Stimulated activated CD4-positive, alpha-beta T cell treated with anti-CD3 and anti-CD28 coated beads, Interleukin-2, amount 100 ng/mL, for 4 hours (primary cell): ENCODE results near the gene C1orf21.

Experiments used
- DNase-seq: peaks from one replicate; pipeline ENCODE4 v3.0.0-alpha.2; 2020; ENCODE audit warnings: low read depth

Gene C1orf21

DNA sequence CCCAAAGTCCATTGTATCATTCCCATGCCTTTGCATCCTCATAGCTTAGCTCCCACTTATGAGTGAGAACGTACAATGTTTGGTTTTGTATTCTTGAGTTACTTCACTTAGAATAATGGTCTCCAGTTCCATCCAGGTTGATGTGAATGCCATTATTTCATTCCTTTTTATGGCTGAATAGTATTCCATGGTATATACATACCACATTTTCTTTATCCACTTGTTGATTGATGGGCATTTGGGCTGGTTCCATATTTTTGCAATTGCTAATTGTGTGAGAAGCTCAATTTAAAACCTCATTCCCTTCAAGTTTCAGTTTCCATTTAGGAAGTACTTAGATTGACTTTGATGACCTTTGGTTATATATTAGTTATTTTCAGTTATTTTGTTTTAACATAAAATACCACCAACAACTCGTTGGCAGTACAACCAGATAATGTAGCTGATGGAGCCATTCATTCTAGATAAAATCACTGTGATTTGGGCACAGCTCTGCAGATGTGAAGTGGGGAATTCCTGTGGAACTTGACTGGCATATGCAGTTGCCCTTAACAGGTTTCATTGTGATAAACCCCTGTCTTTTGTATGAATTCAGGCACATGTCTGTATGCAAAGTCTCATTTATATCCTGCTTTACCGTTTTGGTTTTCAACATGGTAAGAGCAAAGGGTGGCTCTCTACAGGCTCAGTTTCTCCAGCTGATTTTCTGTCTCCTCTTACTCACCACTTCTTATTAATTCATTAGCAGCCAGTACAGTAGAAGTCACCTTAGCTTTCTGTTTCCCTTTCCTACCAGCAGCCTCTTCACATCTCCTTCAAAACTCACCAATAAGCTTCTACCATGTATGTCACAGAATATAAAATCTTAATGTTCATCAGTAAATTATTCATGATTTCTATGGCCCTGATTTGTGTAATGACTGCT is 170.9 kb downstream of the C1orf21 start:
- DNase-seq: no peak

DNA sequence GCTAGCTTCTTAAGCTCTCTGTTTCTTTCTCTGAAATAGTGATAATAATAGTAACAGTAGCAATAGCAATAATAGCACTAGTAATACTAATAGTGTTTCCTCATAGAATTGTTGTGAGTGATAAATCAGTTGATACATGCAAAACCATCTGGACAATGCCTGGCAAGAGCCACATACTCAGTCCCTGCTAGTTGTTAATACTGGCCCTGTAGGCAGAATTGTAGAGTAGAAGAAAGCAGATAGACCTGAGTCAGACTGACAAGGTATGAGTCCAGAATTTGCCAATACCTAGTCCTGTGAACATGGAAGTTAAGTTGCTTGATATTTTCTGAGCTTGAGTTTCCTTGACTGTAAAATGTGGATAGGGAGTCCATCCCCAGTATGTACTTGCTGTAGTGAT is 171.9 kb downstream of the C1orf21 start:
- no peak for DNase-seq

DNA sequence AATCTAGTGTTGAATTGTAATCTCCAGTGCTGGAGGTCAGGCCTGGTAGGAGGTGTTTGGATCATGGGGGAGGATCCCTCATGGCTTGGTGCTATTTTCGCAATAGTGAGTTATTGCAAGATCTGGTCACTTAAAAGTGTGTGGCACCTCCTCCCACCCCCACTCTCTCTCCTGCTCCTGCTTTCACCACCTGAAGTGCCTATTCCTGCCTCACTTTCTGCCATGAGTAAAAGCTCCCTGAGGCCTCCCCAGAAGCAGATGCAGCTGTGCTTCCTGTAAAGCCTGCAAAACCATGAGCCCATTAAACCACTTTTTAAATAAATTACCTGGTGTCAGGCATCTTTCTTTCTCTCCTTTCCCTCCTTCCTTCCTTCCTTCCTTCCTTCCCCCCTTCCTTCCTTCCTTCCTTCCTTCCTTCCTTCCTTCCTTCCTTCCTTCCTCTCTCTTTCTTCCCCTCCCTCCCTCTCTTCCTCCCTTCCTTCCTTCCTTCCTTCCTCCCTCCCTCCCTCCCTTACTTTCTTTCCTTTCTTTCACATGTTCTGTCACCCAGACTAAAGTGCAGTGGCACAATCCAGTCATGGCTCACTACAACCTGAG is 172.4 kb downstream of the C1orf21 start:
- no peak for DNase-seq

DNA sequence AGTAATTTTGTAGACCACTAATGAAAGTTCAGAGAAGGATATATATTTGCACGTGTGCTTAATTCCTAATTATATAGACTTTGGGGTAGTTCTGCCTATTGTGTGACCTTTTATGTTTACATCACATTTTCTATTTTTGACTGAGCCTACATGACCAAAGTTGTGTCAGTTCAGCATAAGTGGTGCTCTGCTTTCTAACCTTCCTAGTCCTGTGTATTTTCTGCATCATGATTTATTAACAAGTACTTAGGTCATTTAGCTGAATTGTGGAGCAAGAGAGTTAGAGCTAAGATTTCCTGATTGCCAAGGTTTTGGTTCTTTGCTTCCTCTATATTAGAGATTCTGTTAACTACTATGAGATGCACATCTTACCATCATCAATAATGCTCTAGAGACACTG is 176.0 kb downstream of the C1orf21 start:
- no peak for DNase-seq

DNA sequence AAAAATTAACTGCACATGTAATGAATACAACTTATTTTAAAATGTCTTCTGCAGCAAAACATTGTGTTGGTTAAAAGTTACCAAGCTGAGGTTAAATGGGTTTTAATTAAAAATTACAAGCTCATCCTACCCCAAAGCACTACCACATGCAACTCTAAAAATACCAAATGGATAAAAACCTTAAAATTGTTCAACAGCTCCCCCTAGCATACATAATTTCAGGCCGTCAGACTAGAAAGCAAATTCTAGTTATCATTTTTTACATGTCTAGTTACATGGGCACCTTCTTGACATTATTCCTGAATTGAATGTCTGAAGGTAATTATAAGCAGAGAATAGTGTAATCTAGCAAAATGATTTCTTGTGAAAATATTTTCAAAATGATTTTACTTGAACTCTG is 176.5 kb downstream of the C1orf21 start:
- no peak for DNase-seq

DNA sequence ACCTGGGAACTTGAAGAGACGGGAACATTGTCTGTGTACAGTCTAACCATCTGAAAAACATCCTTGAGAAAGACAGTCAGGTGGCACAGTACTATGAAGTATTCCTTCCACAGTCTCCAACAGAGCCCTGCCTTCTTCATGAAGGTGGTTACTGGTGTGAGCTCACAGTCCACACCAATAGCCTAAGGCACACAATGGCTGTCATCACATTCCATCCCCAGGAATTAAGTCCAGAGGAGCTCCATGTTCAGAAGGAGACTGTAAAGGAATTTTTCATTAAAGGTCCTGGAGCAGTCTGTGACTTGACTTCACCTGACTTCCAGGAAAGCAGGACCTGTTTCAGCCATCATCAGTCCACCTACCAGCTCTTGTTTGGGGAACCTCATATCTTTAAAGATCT is 180.2 kb downstream of the C1orf21 start:
- DNase-seq: no peak

DNA sequence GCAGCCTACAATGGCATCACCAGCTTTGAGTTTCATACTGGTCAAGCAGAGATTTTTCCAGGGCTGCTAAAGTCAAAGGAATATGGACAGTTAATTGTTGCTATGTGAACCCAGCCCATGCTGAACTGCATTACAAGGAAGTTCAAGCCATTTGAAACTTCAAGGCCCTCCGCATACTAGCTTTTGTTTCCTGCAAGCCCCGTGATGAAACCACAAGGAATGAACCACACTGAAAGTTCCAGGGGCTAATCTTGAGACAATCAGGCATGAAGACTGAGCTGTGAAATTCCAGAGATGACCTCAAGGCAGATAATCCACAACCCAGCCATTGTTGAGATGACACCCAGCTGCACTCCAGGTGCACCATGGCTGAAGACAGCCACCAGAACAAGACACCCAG is 180.8 kb downstream of the C1orf21 start:
- no peak for DNase-seq

DNA sequence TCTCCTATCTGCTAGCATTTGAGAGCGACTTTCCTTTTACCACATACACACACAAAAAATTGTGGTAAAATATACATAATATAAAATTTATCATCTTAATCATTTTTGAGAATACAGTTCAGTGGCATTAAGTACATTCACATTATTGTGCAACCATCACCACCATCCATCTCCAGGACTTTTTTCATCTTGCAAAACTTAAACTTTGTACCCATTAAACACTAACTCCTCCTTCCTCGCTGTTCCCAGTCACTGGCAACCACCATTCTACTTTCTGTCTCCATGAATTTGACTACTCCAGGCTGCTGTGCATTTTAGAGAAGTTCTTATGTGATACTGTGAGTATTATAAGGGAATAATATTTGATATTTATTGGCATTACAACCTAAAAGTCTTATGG is 181.3 kb downstream of the C1orf21 start:
- DNase-seq: no peak

DNA sequence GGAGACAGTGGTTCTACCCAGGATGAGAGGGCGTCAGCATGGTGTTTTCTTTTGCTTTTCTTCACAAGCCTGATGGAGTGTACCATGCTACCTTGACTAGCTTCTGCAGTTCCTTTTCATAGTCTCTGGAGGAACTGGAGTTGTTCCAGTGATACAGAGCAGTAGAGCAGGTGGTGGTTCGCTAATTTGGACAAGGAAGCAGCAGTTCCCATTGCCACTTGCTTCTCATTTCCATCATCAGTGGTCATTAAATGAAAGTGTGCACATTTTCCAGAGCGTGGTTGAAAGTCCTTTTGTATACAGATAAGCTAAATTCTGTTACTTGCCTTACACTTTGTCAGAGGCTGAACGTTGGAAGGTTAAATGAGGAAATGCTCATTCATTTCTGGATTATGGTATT is 182.3 kb downstream of the C1orf21 start:
- no peak for DNase-seq

DNA sequence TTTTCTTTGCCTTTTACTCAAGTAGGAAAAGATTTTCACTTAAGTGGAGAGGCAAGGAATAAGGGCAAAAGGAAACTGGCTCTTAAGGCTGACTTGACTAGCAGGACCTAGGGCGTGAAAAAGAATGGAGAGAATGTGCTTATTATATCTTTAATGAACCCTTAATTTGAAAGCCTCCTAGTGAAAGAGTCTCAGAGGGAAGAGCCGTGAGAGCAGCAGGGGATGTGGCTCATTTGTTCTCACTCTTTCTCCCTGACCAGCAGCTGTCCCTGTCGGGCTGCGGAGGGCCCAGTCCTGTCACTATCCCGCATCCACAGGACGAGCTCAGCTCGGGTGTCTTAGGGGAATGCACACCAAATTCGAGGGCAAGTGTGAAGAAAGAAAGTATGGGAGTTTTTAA is 187.8 kb downstream of the C1orf21 start:
- DNase-seq: no peak

DNA sequence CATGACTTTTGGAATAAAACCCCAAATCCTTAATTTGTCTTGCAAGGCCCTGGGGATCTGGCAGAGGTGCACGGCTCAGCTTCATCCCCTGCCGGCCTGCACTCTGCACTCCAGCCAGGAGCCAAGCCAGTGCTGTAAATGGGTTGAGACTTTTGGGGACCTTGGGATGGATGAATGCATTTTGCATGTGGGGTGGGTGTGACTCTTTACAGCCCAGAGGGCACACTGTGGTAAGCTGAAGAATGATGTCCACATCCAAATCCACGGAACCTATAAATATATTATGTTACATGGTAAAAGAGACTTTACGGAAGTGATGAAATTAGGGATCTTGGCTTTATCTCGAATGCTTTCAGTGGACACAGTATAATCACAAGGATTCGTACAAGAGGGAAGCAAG is 190.0 kb downstream of the C1orf21 start:
- no peak for DNase-seq

DNA sequence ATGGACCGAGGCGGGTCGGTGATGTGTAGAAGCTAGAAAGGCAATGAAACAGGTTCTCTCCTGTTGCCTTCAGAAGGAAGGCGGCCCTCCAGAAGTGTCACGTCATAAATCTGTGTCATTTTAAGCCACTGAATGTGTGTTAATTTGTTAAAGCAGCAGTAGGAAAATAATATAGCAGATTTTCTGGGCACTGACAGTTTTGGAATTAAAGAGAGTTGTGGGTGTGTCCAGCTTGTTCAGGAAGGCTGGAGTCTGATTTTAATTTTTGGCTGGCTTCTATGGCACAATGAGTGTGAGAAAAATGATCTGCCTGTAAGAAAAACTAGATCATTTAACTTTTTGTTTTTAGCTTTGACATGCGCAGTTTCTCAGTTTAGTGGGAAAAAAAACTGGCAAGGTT is 190.5 kb downstream of the C1orf21 start:
- DNase-seq: no peak

DNA sequence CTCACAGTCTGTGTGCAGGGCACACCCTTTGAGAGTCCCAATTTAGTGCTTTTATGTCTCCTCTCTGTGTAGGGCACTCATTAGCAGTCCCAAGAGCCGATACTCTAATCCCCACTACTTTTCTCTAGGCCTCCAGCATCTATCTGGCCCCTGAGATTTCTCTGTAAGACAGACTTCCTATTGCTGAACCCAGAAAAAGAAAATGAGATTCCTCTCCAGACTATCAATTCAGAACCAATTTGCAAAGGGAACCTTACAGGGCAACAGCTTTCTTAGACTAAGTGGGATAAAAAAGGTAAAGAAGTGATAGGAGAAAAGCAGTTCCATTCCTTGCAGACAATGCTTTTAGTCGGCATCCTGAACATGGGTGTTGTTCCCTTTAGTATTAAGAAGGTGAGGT is 195.6 kb downstream of the C1orf21 start:
- no peak for DNase-seq

DNA sequence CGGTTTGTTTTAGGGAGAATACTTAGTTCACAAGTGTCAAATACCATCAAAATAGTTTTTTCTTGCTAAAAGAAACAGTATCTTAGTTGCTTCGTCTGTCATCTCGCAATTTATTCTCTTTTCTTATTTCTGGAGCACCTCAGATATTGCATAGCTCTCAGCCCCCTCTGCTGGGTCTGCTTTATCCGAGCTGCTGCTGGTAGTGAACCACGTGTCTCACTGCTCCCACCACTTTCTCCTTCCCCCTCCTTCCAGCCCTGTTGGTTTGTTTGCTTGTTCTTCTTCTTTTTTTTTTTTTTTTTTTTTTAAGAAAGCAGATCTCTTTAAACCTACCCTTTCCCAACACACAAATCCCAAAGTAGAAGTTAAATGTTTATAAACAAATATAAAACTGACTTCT is 197.0 kb downstream of the C1orf21 start:
- no peak for DNase-seq

DNA sequence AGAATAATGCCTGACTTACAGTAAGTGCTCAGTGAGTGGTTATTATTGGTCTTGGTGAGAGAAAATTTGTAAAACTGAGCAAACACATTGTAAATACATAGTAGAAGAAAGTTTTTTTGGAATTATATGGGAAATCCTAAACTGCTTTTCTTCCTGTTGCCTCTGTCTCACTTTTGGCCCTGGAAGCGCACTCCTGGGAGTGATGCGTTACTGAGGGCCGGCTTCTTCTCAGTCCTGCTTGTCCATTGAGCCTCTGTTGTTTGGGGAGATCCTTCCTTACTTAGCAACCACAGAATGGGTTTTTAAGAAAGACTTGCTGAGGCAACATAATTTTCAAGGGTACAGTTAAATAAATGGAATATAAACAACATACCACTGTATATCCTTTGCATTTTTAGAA is 201.9 kb downstream of the C1orf21 start:
- DNase-seq: no peak

DNA sequence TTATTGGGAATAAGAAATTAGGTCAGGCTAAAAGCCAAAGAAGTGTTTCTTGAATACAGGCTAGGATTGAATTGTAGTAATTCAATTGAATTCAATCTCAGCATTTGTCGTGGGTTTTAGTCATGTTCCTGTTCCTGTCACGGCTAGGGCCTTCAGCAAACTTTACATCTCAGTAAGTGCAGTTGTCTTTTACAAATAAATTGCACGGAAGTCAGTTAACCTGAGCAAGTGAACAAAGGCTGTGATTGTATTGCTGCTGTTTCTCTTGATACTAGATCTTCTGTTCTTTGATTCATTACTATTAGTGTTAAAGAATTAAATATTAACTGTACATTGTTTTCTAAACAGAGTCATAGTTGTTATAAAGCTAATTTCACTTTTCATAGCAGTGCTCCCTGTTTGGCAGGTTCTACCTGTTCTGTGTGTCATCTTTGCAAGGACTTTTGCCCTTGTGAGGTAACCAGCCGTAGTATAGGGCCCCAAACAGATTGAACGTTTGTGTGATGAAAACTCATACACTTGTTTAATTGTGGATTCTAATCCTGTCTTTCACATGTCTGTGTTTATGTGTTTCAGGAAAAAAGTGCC is 203.4 kb downstream of the C1orf21 start:
- no peak for DNase-seq

DNA sequence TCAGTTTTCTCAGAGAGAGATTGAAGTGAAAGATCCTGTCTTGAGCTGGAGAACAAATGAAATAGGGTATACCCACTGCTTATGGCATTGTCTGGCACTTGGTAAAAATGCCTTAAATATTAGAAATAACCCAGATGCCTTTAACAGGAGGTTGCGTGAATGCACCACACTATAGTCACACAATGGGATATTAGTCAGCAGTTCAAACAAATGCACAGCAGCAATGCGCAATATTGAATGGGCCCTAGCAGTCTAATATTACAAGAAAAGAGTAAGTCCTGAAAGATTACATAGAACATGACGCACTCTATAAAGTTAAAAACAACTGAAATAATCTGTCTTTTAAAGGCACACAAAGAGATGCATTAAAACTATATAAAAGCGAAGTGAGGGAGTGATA is 206.8 kb downstream of the C1orf21 start:
- DNase-seq: no peak

DNA sequence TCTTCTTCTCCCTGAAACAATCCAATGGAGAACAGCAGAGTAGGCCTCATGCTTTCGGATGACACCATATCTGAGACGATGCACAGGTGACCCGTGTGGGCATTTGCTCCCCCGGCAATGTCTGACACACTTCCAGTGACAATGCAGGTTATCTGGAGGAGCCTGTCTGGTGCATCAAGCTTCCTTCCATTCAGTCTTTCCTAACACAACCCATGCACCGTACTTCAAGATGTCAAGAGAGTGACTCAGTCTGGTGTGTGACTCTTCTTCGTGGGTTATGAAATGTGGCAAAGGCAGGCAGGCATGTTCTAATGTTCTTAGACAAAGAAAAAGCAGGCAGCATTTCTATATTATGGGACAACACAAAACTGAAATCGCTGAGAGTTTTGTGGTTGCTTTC is 208.8 kb downstream of the C1orf21 start:
- DNase-seq: no peak

DNA sequence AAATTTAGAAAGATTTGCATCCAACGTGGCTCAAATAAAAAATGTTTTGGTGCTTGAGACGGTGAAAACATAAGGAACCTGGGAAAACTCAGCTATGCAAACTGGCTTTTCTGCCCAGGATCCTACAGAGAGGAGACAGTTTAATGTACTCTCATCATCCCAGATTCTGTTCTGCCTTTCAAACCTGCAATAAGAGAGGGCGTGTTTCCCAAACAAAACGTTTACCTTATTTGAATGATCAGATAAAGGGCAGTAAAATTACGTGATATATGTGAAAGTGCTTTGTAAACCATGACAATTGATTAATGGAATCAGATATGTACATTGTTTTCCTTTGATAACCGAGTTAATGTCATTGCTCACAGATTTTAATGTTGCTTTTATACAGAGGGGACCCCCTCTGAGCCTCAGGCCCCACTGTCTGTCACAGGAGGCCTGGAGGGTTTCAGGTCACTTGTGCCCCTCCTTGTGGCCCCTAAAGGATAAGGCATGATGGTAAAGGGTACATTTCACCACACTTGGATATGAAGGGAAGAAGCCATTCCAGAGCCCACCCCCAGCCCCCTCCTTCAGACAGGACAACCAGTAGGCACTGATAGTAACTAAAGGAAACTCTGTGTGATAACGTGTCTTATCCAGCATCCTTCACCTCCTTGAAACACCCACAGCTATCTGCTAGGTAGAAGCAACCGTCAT is 210.3 kb downstream of the C1orf21 start:
- no peak for DNase-seq

DNA sequence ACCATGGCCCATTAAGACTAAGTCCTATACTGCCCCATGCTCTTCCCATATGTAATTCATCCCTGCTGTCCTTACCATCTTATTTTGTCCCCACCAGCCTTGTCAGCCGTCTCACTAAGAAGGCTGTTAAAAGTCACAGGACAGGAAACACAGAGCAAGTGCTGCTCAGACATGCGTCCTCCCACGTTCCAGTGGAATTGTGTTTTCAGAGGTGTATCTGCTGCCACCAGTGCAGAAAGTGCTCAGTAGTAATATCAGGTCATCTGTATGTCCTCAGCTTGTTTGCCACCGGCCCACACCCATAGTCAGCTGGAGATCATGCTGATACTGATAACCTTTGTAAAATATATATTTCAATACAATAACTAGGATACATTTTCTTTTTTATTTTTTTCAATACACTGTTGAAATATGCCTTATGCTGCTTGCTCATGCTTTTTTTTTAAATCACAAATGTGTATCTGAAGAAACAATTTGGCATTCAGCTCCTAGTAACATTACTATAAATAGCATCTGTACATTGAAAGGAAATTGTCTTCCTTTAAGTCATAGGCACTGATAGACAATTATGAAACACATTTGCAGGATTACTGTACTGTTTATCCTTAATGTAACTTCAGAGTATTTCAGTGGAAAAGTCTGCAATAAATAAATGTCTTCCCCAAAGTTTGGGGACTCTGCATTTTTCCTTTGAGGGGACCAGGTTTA is 211.0 kb downstream of the C1orf21 start:
- no peak for DNase-seq

DNA sequence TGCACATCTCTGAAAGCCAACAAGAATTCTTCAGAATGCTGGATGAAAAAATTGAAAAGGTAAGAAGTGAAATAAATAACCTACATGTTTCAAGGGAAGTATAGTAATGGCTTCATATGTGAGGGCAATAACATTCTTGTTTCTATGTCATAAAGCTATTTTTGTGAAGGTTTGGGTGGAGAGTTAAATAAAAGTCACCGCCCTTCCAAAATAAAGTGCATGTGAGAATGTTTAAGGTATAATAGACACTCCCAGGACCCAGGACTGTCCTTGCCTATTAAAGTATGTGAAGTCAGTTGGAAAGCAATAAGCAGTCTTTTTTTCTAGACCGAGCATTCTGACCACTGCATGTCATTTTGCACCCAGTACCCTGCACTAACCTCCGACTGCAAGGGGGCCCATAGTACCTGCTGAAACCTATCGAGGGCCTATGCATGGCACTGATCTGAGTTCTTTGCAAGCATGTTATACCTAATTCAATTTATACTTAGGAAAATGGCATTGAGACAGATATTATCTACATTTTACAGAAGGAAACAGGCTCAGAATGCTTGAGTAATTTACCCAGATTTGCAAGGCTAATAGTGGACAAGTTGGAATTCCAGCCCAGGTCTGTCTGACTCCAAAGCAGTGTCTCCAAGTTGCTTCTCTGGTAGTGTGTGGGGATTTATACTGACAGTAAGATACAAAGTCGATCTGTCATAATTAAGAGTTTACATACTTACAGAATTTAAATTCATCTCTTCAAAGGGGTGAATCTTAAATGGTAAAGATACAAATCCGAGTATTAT is 211.8 kb downstream of the C1orf21 start:
- no peak for DNase-seq
